HEK293 (cell line): ENCODE data around the gene PARD3B.
A peak's percentile ranks its signal among the peaks of the same experiment; 100 is the strongest.

Source experiments
- CTCF ChIA-PET: fragments of 350-600 bp; formaldehyde crosslinking; extraction: SDS; loops from one replicate; lab custom pipeline; 2021; ENCODE audit warnings: antibody characterized with exemption; lab: Yijun Ruan, JAX
- POLR2A ChIA-PET: fragments of 300-600 bp; formaldehyde crosslinking; extraction: SDS; loops from one replicate; lab custom pipeline; 2020; ENCODE audit warnings: antibody characterized with exemption, inconsistent platforms; lab: Yijun Ruan, JAX
- H3K27ac ChIP-seq: fragments of 200-500 bp; sonication (Bioruptor generic); 2 replicates; pipeline ENCODE4 v1.5.1; 2014; ENCODE audit warnings: low read depth, low read length, control low read depth, inconsistent platforms; ENCODE audit errors: extremely low read depth
- H3K36me3 ChIP-seq, 2 experiments: fragments of 200-500 bp in 1 of 2; sonication (Bioruptor generic) in 1 of 2; 1 replicate in 1 of 2; 2 replicates in 1 of 2; pipeline ENCODE4 v1.5.1; 2014 to 2017; ENCODE audit warnings: inconsistent platforms in 2 of 2, low read length in 2 of 2; ENCODE audit not compliant: control insufficient read depth in 2 of 2, insufficient read depth in 1 of 2
- H3K4me1 ChIP-seq: fragments of 200-500 bp; sonication (Bioruptor generic); 2 replicates; pipeline ENCODE4 v1.5.1; 2014; ENCODE audit warnings: mild to moderate bottlenecking, low read length, inconsistent platforms; ENCODE audit not compliant: control insufficient read depth, insufficient read depth
- H3K4me3 ChIP-seq: 2 replicates; pipeline ENCODE4 v1.5.1; 2011; ENCODE audit warnings: low read depth, mild to moderate bottlenecking, control low read depth, low read length, moderate library complexity
- H3K9me3 ChIP-seq: fragments of 200-500 bp; sonication (Bioruptor generic); 2 replicates; pipeline ENCODE4 v1.5.1; 2014; ENCODE audit warnings: low read depth, low read length, inconsistent platforms; ENCODE audit not compliant: control insufficient read depth, insufficient read depth
- GFI1B ChIP-seq: fragments of 450-650 bp; formaldehyde crosslinking; IDR thresholded peaks from 2 replicates; pipeline ENCODE4 v1.5.1; 2016; ENCODE audit warnings: missing biosample characterization, missing genetic modification characterization
- KLF7 ChIP-seq: fragments of 450-650 bp; formaldehyde crosslinking; IDR thresholded peaks from 2 replicates; pipeline ENCODE4 v1.5.1; 2016; ENCODE audit warnings: missing biosample characterization, missing genetic modification characterization, borderline replicate concordance
- KLF8 ChIP-seq: fragments of 450-650 bp; formaldehyde crosslinking; IDR thresholded peaks from 2 replicates; pipeline ENCODE4 v1.5.1; 2016; ENCODE audit warnings: missing biosample characterization, missing genetic modification characterization
- MYNN ChIP-seq: fragments of 450-650 bp; formaldehyde crosslinking; IDR thresholded peaks from 2 replicates; pipeline ENCODE4 v1.5.1; 2016; ENCODE audit warnings: missing biosample characterization, missing genetic modification characterization, borderline replicate concordance
- OSR2 ChIP-seq: fragments of 450-650 bp; formaldehyde crosslinking; IDR thresholded peaks from 2 replicates; pipeline ENCODE4 v1.5.1; 2016; ENCODE audit warnings: missing biosample characterization, missing genetic modification characterization
- SETDB1 ChIP-seq: IDR thresholded peaks from one replicate; pipeline ENCODE4 v1.6.1; 2017; ENCODE audit warnings: mild to moderate bottlenecking, low read length, moderate library complexity, mixed read lengths; ENCODE audit not compliant: insufficient read length
- SP7 ChIP-seq: fragments of 450-650 bp; formaldehyde crosslinking; IDR thresholded peaks from 2 replicates; pipeline ENCODE4 v1.5.1; 2016; ENCODE audit warnings: missing biosample characterization, missing genetic modification characterization
- TRIM28 ChIP-seq: IDR thresholded peaks from 2 replicates; pipeline ENCODE4 v1.6.1; 2011; ENCODE audit warnings: low read length, control low read depth, borderline replicate concordance
- ZBTB21 ChIP-seq: fragments of 450-650 bp; formaldehyde crosslinking; IDR thresholded peaks from 2 replicates; pipeline ENCODE4 v1.5.1; 2017; ENCODE audit warnings: missing biosample characterization, missing genetic modification characterization
- ZNF138 ChIP-seq: fragments of 450-650 bp; formaldehyde crosslinking; IDR thresholded peaks from 2 replicates; pipeline ENCODE4 v1.5.1; 2016; ENCODE audit warnings: missing biosample characterization, missing genetic modification characterization, borderline replicate concordance
- ZNF155 ChIP-seq: fragments of 450-650 bp; formaldehyde crosslinking; IDR thresholded peaks from 2 replicates; pipeline ENCODE4 v1.5.1; 2016; ENCODE audit warnings: missing biosample characterization, missing genetic modification characterization
- ZNF223 ChIP-seq: fragments of 450-650 bp; formaldehyde crosslinking; IDR thresholded peaks from 2 replicates; pipeline ENCODE4 v1.5.1; 2016; ENCODE audit warnings: missing biosample characterization, missing genetic modification characterization
- ZNF274 ChIP-seq, 2 experiments: fragments of 200-500 bp in 1 of 2; fragments of 450-650 bp in 1 of 2; sonication (Bioruptor generic) in 1 of 2; formaldehyde crosslinking in 1 of 2; IDR thresholded peaks; 2 replicates each; pipeline versions ENCODE4 v1.5.1 to v1.6.1; 2014 to 2016; ENCODE audit warnings: borderline replicate concordance in 1 of 2, inconsistent platforms in 1 of 2, low read length in 1 of 2, missing biosample characterization in 1 of 2, missing genetic modification characterization in 1 of 2
- ZNF302 ChIP-seq: fragments of 450-650 bp; formaldehyde crosslinking; IDR thresholded peaks from 2 replicates; pipeline ENCODE4 v1.5.1; 2016; ENCODE audit warnings: missing biosample characterization, missing genetic modification characterization, low read depth
- ZNF366 ChIP-seq: fragments of 450-650 bp; formaldehyde crosslinking; conservative IDR thresholded peaks from 2 replicates; pipeline ENCODE4 v1.5.1; 2016; ENCODE audit warnings: missing biosample characterization, missing genetic modification characterization
- ZNF416 ChIP-seq: fragments of 450-650 bp; formaldehyde crosslinking; IDR thresholded peaks from 2 replicates; pipeline ENCODE4 v1.5.1; 2016; ENCODE audit warnings: missing biosample characterization, missing genetic modification characterization
- ZNF514 ChIP-seq: fragments of 450-650 bp; formaldehyde crosslinking; IDR thresholded peaks from 2 replicates; pipeline ENCODE4 v1.5.1; 2016; ENCODE audit warnings: missing biosample characterization, missing genetic modification characterization
- ZNF561 ChIP-seq: fragments of 450-650 bp; IDR thresholded peaks from 2 replicates; pipeline ENCODE4 v1.5.1; 2018; ENCODE audit warnings: missing biosample characterization, missing genetic modification characterization, borderline replicate concordance
- ZNF600 ChIP-seq: fragments of 450-650 bp; formaldehyde crosslinking; IDR thresholded peaks from 2 replicates; pipeline ENCODE4 v1.5.1; 2016; ENCODE audit warnings: missing biosample characterization, missing genetic modification characterization
- ZNF626 ChIP-seq: fragments of 450-650 bp; sonication (Bioruptor Pico); formaldehyde crosslinking; IDR thresholded peaks from 2 replicates; pipeline ENCODE4 v1.5.1; 2018; ENCODE audit warnings: missing biosample characterization, missing genetic modification characterization, inconsistent platforms
- ZNF692 ChIP-seq: fragments of 450-650 bp; formaldehyde crosslinking; IDR thresholded peaks from 2 replicates; pipeline ENCODE4 v1.5.1; 2016; ENCODE audit warnings: missing biosample characterization, missing genetic modification characterization
- ZNF747 ChIP-seq: fragments of 450-650 bp; formaldehyde crosslinking; IDR thresholded peaks from 2 replicates; pipeline ENCODE4 v1.5.1; 2016; ENCODE audit warnings: missing biosample characterization, missing genetic modification characterization
- ZNF776 ChIP-seq: fragments of 450-650 bp; formaldehyde crosslinking; IDR thresholded peaks from 2 replicates; pipeline ENCODE4 v1.5.0; 2017; ENCODE audit warnings: missing biosample characterization, missing genetic modification characterization, borderline replicate concordance
- ZNF777 ChIP-seq: fragments of 450-650 bp; formaldehyde crosslinking; IDR thresholded peaks from 2 replicates; pipeline ENCODE4 v1.5.1; 2017; ENCODE audit warnings: missing biosample characterization, missing genetic modification characterization, borderline replicate concordance
- ZNF792 ChIP-seq: fragments of 450-650 bp; formaldehyde crosslinking; IDR thresholded peaks from 2 replicates; pipeline ENCODE4 v1.5.1; 2016; ENCODE audit warnings: missing biosample characterization, missing genetic modification characterization
- ZNF830 ChIP-seq: fragments of 450-650 bp; IDR thresholded peaks from 2 replicates; pipeline ENCODE4 v1.5.0; 2018; ENCODE audit warnings: missing biosample characterization, missing genetic modification characterization, low read depth, mild to moderate bottlenecking, moderate library complexity
- TF ChIP-seq, protein P1 (sequence below): fragments of 450-650 bp; formaldehyde crosslinking; IDR thresholded peaks from 2 replicates; pipeline ENCODE4 v1.5.1; 2016; ENCODE audit warnings: missing biosample characterization, missing genetic modification characterization
- TF ChIP-seq, protein P2 (sequence below): fragments of 450-650 bp; formaldehyde crosslinking; IDR thresholded peaks from 2 replicates; pipeline ENCODE4 v1.5.1; 2016; ENCODE audit warnings: missing biosample characterization, missing genetic modification characterization

Gene PARD3B

GRCh38 chr2:204586444-204587180, 41.3 kb downstream of the PARD3B start:
- no peaks in the 10 kb centered on the region for H3K36me3 ChIP-seq
- H3K27ac ChIP-seq = no peak overlapping the region
- CTCF ChIA-PET = interaction anchor here (0.7 kb wide), 1 partner anchor 16 kb away, joined by 3 read pairs; no protein-coding TSS in a partner anchor
- H3K9me3 ChIP-seq = no peaks in the 10 kb centered on the region
- POLR2A ChIA-PET = no interaction called here
- no peak overlapping the region for H3K4me3 ChIP-seq
- TF ChIP-seq ZNF223 (no peak), SP7 (tag by site-specific recombination) (peak; percentile 50; the same call in 1 of the 2 replicates)
- H3K4me1 ChIP-seq = no peaks in the 10 kb centered on the region

DNA sequence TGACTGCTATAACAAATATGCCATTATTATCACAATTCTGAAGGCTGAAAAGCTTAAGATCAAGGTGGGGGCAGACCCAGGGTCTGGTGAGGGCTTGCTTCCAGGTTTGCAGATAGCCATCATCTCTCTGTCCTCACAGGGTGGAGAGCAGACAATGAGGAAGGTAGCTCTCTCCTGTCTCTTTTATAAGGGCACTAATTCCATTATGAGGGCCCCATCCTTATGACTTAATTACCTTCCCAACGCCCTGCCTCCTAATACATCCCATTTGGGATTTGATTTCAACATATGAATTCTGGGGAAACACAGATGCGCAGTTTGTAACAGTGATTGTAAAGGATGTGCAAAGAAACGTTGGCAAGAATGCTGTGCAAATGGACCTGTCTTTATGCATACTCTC, 44.8 kb downstream of the PARD3B start:
- TF ChIP-seq, protein P1, sequence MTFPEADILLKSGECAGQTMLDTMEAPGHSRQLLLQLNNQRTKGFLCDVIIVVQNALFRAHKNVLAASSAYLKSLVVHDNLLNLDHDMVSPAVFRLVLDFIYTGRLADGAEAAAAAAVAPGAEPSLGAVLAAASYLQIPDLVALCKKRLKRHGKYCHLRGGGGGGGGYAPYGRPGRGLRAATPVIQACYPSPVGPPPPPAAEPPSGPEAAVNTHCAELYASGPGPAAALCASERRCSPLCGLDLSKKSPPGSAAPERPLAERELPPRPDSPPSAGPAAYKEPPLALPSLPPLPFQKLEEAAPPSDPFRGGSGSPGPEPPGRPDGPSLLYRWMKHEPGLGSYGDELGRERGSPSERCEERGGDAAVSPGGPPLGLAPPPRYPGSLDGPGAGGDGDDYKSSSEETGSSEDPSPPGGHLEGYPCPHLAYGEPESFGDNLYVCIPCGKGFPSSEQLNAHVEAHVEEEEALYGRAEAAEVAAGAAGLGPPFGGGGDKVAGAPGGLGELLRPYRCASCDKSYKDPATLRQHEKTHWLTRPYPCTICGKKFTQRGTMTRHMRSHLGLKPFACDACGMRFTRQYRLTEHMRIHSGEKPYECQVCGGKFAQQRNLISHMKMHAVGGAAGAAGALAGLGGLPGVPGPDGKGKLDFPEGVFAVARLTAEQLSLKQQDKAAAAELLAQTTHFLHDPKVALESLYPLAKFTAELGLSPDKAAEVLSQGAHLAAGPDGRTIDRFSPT (tag by site-specific recombination) = no peak
- TF ChIP-seq OSR2 (tag by site-specific recombination) (no peak), ZNF792 (tag by site-specific recombination) (no peak), ZNF514 (tag by site-specific recombination) (no peak), ZNF561 (tag by site-specific recombination) (no peak), MYNN (tag by site-specific recombination) (no peak), ZNF692 (tag by site-specific recombination) (no peak), ZNF747 (tag by site-specific recombination) (no peak), KLF7 (tag by site-specific recombination) (no peak), SETDB1 (no peak), GFI1B (tag by site-specific recombination) (no peak), ZNF155 (tag by site-specific recombination) (no peak)
- TF ChIP-seq, protein P2, sequence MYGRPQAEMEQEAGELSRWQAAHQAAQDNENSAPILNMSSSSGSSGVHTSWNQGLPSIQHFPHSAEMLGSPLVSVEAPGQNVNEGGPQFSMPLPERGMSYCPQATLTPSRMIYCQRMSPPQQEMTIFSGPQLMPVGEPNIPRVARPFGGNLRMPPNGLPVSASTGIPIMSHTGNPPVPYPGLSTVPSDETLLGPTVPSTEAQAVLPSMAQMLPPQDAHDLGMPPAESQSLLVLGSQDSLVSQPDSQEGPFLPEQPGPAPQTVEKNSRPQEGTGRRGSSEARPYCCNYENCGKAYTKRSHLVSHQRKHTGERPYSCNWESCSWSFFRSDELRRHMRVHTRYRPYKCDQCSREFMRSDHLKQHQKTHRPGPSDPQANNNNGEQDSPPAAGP (tag by site-specific recombination) = no peak
- Histone ChIP-seq H3K27ac (no peak overlapping the region), H3K4me1 (no peaks in the 10 kb centered on the region), H3K9me3 (no peaks in the 10 kb centered on the region), H3K36me3 (no peaks in the 10 kb centered on the region), H3K4me3 (no peak overlapping the region)
- CTCF ChIA-PET = no interaction called here
- POLR2A ChIA-PET = no interaction called here

GRCh38 chr2:204591225-204591624, 46.0 kb downstream of the PARD3B start:
- no peak overlapping the region for H3K27ac ChIP-seq
- no peak overlapping the region for H3K4me3 ChIP-seq
- ChIA-PET POLR2A (no interaction called here), CTCF (no interaction called here)
- H3K9me3 ChIP-seq = no peaks in the 10 kb centered on the region
- TF ChIP-seq ZNF830 (tag by site-specific recombination) (no peak), ZNF302 (tag by site-specific recombination) (no peak), ZNF366 (tag by site-specific recombination) (no peak), ZNF416 (tag by site-specific recombination) (no peak), ZNF274 (IDR thresholded peaks at IDR 0.05; ENCODE audit: low read length) (no peak), ZNF274 (tag by site-specific recombination; IDR thresholded peaks at IDR 0.05; ENCODE audit: borderline replicate concordance) (no peak), ZNF155 (tag by site-specific recombination) (no peak), ZNF600 (tag by site-specific recombination) (no peak), ZNF138 (no peak), ZNF514 (tag by site-specific recombination) (no peak), TRIM28 (no peak), ZNF776 (tag by site-specific recombination) (no peak), ZBTB21 (tag by site-specific recombination) (no peak), ZNF626 (tag by site-specific recombination) (no peak), KLF8 (tag by site-specific recombination) (no peak), ZNF777 (no peak)
- H3K4me1 ChIP-seq = no peaks in the 10 kb centered on the region
- H3K36me3 ChIP-seq = no peaks in the 10 kb centered on the region
